ENCODE measurements around the gene HOXB6.

DNA sequence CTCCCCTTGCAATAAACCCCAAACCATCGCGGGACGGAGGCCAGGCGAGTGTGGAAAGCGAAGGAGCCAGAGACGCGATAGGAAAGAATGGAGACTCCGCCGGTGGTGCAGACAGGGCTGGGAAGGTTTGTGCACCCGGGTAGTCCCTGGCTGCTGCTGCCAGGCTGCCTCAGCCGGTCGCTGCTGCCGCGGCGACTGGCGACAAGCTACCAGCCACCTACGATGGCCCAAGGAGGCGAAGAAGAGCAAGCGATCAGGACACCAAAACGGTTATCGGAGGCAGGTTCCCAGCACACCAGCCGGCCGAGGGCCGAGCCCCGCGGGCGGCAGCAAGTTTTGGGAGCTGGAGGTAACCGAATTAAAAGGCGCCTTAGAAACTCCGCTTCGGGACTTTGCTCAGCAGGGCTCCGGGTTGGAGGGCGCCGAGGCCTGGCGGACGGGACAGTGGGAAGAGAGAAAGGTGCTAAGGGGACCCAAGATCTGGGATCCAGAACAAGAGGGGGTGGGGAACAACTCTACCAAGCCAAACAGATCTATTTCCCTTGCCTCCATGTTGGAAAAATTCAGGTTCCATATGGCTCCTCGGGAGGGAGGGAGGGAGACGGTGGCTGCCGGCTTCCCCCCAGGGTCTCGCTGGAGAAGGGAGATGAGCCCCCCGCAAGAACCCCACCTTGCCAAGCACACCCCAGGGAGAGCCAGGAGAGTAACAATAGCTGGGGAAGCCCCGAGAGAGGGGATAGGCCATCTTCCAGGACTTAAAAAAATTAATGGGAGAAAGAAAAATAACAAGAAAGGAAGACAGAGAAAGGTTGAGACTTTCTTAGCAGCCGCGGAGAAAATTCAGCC, 50.2 kb downstream of the HOXB6 start:
- TF ChIP-seq, protein P1, sequence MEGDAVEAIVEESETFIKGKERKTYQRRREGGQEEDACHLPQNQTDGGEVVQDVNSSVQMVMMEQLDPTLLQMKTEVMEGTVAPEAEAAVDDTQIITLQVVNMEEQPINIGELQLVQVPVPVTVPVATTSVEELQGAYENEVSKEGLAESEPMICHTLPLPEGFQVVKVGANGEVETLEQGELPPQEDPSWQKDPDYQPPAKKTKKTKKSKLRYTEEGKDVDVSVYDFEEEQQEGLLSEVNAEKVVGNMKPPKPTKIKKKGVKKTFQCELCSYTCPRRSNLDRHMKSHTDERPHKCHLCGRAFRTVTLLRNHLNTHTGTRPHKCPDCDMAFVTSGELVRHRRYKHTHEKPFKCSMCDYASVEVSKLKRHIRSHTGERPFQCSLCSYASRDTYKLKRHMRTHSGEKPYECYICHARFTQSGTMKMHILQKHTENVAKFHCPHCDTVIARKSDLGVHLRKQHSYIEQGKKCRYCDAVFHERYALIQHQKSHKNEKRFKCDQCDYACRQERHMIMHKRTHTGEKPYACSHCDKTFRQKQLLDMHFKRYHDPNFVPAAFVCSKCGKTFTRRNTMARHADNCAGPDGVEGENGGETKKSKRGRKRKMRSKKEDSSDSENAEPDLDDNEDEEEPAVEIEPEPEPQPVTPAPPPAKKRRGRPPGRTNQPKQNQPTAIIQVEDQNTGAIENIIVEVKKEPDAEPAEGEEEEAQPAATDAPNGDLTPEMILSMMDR (tag by site-specific recombination; IDR thresholded peaks at IDR 0.05) = no peak
- TF ChIP-seq, protein P2, sequence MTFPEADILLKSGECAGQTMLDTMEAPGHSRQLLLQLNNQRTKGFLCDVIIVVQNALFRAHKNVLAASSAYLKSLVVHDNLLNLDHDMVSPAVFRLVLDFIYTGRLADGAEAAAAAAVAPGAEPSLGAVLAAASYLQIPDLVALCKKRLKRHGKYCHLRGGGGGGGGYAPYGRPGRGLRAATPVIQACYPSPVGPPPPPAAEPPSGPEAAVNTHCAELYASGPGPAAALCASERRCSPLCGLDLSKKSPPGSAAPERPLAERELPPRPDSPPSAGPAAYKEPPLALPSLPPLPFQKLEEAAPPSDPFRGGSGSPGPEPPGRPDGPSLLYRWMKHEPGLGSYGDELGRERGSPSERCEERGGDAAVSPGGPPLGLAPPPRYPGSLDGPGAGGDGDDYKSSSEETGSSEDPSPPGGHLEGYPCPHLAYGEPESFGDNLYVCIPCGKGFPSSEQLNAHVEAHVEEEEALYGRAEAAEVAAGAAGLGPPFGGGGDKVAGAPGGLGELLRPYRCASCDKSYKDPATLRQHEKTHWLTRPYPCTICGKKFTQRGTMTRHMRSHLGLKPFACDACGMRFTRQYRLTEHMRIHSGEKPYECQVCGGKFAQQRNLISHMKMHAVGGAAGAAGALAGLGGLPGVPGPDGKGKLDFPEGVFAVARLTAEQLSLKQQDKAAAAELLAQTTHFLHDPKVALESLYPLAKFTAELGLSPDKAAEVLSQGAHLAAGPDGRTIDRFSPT (tag by site-specific recombination; IDR thresholded peaks at IDR 0.05) = no peak
- TF ChIP-seq ZNF510 (tag by site-specific recombination; IDR thresholded peaks at IDR 0.05; ENCODE audit: insufficient replicate concordance) = no peak
- TF ChIP-seq ZFP37 (tag by site-specific recombination; IDR thresholded peaks at IDR 0.05) = no peak
- TF ChIP-seq, protein P3, sequence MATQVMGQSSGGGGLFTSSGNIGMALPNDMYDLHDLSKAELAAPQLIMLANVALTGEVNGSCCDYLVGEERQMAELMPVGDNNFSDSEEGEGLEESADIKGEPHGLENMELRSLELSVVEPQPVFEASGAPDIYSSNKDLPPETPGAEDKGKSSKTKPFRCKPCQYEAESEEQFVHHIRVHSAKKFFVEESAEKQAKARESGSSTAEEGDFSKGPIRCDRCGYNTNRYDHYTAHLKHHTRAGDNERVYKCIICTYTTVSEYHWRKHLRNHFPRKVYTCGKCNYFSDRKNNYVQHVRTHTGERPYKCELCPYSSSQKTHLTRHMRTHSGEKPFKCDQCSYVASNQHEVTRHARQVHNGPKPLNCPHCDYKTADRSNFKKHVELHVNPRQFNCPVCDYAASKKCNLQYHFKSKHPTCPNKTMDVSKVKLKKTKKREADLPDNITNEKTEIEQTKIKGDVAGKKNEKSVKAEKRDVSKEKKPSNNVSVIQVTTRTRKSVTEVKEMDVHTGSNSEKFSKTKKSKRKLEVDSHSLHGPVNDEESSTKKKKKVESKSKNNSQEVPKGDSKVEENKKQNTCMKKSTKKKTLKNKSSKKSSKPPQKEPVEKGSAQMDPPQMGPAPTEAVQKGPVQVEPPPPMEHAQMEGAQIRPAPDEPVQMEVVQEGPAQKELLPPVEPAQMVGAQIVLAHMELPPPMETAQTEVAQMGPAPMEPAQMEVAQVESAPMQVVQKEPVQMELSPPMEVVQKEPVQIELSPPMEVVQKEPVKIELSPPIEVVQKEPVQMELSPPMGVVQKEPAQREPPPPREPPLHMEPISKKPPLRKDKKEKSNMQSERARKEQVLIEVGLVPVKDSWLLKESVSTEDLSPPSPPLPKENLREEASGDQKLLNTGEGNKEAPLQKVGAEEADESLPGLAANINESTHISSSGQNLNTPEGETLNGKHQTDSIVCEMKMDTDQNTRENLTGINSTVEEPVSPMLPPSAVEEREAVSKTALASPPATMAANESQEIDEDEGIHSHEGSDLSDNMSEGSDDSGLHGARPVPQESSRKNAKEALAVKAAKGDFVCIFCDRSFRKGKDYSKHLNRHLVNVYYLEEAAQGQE (tag by site-specific recombination; IDR thresholded peaks at IDR 0.05) = no peak
- TF ChIP-seq ZSCAN16 (tag by site-specific recombination; IDR thresholded peaks at IDR 0.05) = no peak
- TF ChIP-seq, protein P4, sequence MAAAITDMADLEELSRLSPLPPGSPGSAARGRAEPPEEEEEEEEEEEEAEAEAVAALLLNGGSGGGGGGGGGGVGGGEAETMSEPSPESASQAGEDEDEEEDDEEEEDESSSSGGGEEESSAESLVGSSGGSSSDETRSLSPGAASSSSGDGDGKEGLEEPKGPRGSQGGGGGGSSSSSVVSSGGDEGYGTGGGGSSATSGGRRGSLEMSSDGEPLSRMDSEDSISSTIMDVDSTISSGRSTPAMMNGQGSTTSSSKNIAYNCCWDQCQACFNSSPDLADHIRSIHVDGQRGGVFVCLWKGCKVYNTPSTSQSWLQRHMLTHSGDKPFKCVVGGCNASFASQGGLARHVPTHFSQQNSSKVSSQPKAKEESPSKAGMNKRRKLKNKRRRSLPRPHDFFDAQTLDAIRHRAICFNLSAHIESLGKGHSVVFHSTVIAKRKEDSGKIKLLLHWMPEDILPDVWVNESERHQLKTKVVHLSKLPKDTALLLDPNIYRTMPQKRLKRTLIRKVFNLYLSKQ (tag by site-specific recombination; IDR thresholded peaks at IDR 0.05; ENCODE audit: borderline replicate concordance) = no peak
